OCI-LY7 (cell line): ENCODE results near the gene C22orf42.

Source experiments
- CTCF ChIP-seq: fragments of 200-600 bp; sonication (generic); conservative IDR thresholded peaks from 2 replicates; pipeline ENCODE4 v1.5.1; 2014; ENCODE audit warnings: mild to moderate bottlenecking, antibody characterized with exemption, low read length, moderate library complexity, mixed read lengths
- EZH2phosphoT487 ChIP-seq: fragments of 200-600 bp; sonication (generic); IDR thresholded peaks from 2 replicates; pipeline ENCODE4 v1.6.1; 2018; ENCODE audit warnings: low read depth, borderline replicate concordance, mild to moderate bottlenecking, mixed run types, antibody characterized with exemption, low read length, moderate library complexity, mixed read lengths

GRCh38 chr22:32207971-32208480 is 48.9 kb upstream of the C22orf42 start:
- TF ChIP-seq CTCF (no peak), EZH2phosphoT487 (no peak)
